ENCODE measurements around the gene SERPINA3. TPM values are rescaled to one million over a fixed set of nuclear protein-coding genes. Genes with fewer than 3 reads are reported as not detected.

The SERPINA3 gene
- total and polyA plus RNA-seq, 2 donors (not counting 1 experiment from before 2014, with no cell fraction given), result not detected

DNA sequence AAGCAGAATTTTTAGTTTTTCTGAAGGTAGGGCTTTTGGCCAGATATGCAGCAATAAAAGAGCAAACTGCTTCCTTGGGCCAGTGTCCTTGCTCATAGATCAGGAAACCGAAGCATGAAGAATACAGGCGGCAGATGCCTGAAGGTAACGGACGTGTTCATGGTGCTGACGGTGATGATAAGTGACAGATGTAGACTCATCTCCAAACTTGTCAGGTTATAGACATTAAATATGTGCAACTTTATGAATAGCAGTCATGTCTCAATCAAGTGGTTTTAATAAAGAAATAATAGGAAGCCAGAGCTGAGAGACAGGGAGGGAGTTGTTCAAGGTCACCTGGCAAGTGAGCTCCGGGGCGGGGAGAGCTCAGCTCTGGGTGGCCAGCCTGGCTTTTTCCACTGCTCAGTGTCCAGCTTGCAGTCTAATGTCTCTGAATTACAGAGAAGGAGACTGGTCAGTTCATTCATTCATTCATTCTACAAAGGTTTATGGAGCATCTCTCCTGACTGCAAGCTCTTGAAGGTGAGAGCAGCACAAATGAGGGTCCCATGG is 29.9 kb upstream of the SERPINA3 start:
- Histone ChIP-seq H3K79me2 (ENCODE audit: control insufficient read depth, insufficient read depth, low read length) (no peaks in the 10 kb centered on the region), H3K27me3 (replicated peaks in 1 of 4; ENCODE audit: control extremely low read depth in 1 of 4, control insufficient read depth in 3 of 4, insufficient read depth in 4 of 4, low read length in 3 of 4) (no peaks in the 10 kb centered on the region), H3K9me3 (ENCODE audit: control extremely low read depth in 1 of 3, control insufficient read depth in 2 of 3, insufficient read depth in 1 of 3, low read length in 2 of 3) (peaks cover 0 to 4% (median 0%) of the 10 kb centered on the region in 3 donors), H3K4me3 (ENCODE audit: control extremely low read depth in 1 of 5, extremely low read depth in 1 of 5, insufficient read depth in 1 of 5, low read depth in 2 of 5, low read length in 4 of 5) (no peak overlapping the region), H3K4me2 (replicated peaks; ENCODE audit: low read depth, low read length, poor library complexity, severe bottlenecking) (no peak overlapping the region), H4K20me1 (ENCODE audit: control insufficient read depth, insufficient read depth, low read length, poor library complexity, severe bottlenecking) (no peaks in the 10 kb centered on the region), H3K9ac (ENCODE audit: low read length) (no peak overlapping the region), H3K27ac (ENCODE audit: low read length in 2 of 2) (no peak overlapping the region), H3K36me3 (replicated peaks in 1 of 2; ENCODE audit: control extremely low read depth in 1 of 2, control insufficient read depth in 1 of 2, extremely low read depth in 1 of 2, insufficient read depth in 2 of 2, low read length in 1 of 2) (no peaks in the 10 kb centered on the region), H3K4me1 (ENCODE audit: control insufficient read depth in 2 of 2, insufficient read depth in 2 of 2, low read length in 2 of 2) (no peaks in the 10 kb centered on the region), H2AFZ (ENCODE audit: insufficient read depth, low read depth, low read length, poor library complexity, severe bottlenecking) (no peak overlapping the region)
- Mint-ChIP-seq H3K27ac (no peak overlapping the region), H3K9me3 (ENCODE audit: insufficient read depth) (no peaks in the 10 kb centered on the region), H3K27me3 (peaks cover 3% of the 10 kb centered on the region), H3K4me3 (no peak overlapping the region), H3K4me1 (no peaks in the 10 kb centered on the region)
- intact Hi-C loops (cut with micrococcal nuclease), result no loop called here
- TF ChIP-seq CTCF (IDR thresholded peaks at IDR 0.05) (no peak), EZH2 (IDR thresholded peaks at IDR 0.05; ENCODE audit: borderline replicate concordance, insufficient read depth, low read depth, low read length, poor library complexity, severe bottlenecking) (no peak)
- WGBS (ENCODE audit: insufficient coverage), result 96% methylated on average over 6 of the region's 7 CpGs
- no peak for DNase-seq
- no peak for ATAC-seq (ENCODE audit: low read depth)
- ChIA-PET POLR2A (no interaction called here), CTCF (no interaction called here)

DNA sequence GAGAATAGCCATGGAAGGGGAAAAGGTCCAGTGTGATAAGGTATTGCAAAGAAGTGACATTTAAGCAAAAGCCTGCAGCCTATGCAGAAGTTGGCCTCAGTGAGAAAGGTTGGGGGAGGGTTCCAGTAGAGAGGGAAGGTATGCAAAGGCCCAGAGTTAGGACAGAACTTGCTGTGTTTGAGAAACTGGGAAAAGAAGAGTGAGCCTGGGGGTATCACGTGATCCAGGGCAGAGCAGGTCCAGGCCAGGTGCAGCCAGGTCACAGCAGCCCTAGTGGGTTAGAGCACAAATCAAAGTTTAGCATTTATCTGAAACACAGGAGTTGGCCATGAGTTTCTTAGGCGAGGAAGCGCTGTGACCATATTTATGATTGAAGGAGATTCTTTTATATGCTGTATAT is 29.3 kb upstream of the SERPINA3 start:
- DNase-seq (no peak), ATAC-seq (ENCODE audit: low read depth) (no peak)
- no peaks in the 10 kb centered on the region for H3K27me3 ChIP-seq (replicated peaks in 1 of 4; ENCODE audit: control extremely low read depth in 1 of 4, control insufficient read depth in 3 of 4, insufficient read depth in 4 of 4, low read length in 3 of 4)
- H3K9me3 Mint-ChIP-seq (ENCODE audit: insufficient read depth), result no peaks in the 10 kb centered on the region
- intact Hi-C loops (cut with micrococcal nuclease), result no loop called here
- WGBS (ENCODE audit: insufficient coverage), result 87% methylated on average over 3 of the region's 3 CpGs
- H4K20me1 ChIP-seq (ENCODE audit: control insufficient read depth, insufficient read depth, low read length, poor library complexity, severe bottlenecking), result no peaks in the 10 kb centered on the region
- H2AFZ ChIP-seq (ENCODE audit: insufficient read depth, low read depth, low read length, poor library complexity, severe bottlenecking), result no peak overlapping the region
- H3K27ac Mint-ChIP-seq, result no peak overlapping the region
- no peak overlapping the region for H3K4me3 ChIP-seq (ENCODE audit: control extremely low read depth in 1 of 5, extremely low read depth in 1 of 5, insufficient read depth in 1 of 5, low read depth in 2 of 5, low read length in 4 of 5)
- no peaks in the 10 kb centered on the region for H3K4me1 ChIP-seq (ENCODE audit: control insufficient read depth in 2 of 2, insufficient read depth in 2 of 2, low read length in 2 of 2)
- no peak for TF ChIP-seq EZH2 (IDR thresholded peaks at IDR 0.05; ENCODE audit: borderline replicate concordance, insufficient read depth, low read depth, low read length, poor library complexity, severe bottlenecking)
- no peak for TF ChIP-seq CTCF (IDR thresholded peaks at IDR 0.05)
- no peak overlapping the region for H3K4me3 Mint-ChIP-seq
- no peaks in the 10 kb centered on the region for H3K4me1 Mint-ChIP-seq
- CTCF ChIA-PET, result no interaction called here
- H3K27me3 Mint-ChIP-seq, result peaks cover 3% of the 10 kb centered on the region
- H3K4me2 ChIP-seq (replicated peaks; ENCODE audit: low read depth, low read length, poor library complexity, severe bottlenecking), result no peak overlapping the region
- H3K9ac ChIP-seq (ENCODE audit: low read length), result no peak overlapping the region
- no peaks in the 10 kb centered on the region for H3K36me3 ChIP-seq (replicated peaks in 1 of 2; ENCODE audit: control extremely low read depth in 1 of 2, control insufficient read depth in 1 of 2, extremely low read depth in 1 of 2, insufficient read depth in 2 of 2, low read length in 1 of 2)
- POLR2A ChIA-PET, result no interaction called here
- no peak overlapping the region for H3K27ac ChIP-seq (ENCODE audit: low read length in 2 of 2)
- H3K9me3 ChIP-seq (ENCODE audit: control extremely low read depth in 1 of 3, control insufficient read depth in 2 of 3, insufficient read depth in 1 of 3, low read length in 2 of 3), result peaks cover 0 to 4% (median 0%) of the 10 kb centered on the region in 3 donors
- H3K79me2 ChIP-seq (ENCODE audit: control insufficient read depth, insufficient read depth, low read length), result no peaks in the 10 kb centered on the region
